Caco-2 (cell line): ENCODE results near the gene LRRTM1. TPM values are rescaled to one million over a fixed set of nuclear protein-coding genes. Genes with fewer than 3 reads are reported as not detected.

Experiments
- BruUV-seq: library from RNA; stranded (reverse); fragments of 400-500 nt; replicated peaks from 2 replicates; lab custom pipeline; 2021; lab: Mats Ljungman, UMichigan
- CTCF ChIA-PET: fragments of 300-600 bp; sonication (Branson Sonifier 250); formaldehyde crosslinking; loops from one replicate; lab custom pipeline; 2022; ENCODE audit warnings: antibody characterized with exemption; lab: Charles Lee
- POLR2A ChIA-PET: fragments of 300-600 bp; sonication (Branson Sonifier 250); formaldehyde crosslinking; loops from one replicate; lab custom pipeline; 2022; ENCODE audit warnings: antibody characterized with exemption; lab: Charles Lee
- DNase-seq, 2 experiments: peaks; one replicate each; pipeline versions ENCODE4 v3.0.0 to v3.0.0-alpha.2; 2020 to 2022
- H3K27me3 ChIP-seq: replicated peaks from 2 replicates; pipeline ENCODE4 v1.6.0; 2011; ENCODE audit warnings: low read length; ENCODE audit not compliant: control insufficient read depth, insufficient read depth
- H3K36me3 ChIP-seq: 2 replicates; pipeline ENCODE4 v1.5.1; 2011; ENCODE audit warnings: low read length; ENCODE audit not compliant: control insufficient read depth, insufficient read depth
- H3K4me1 ChIP-seq: fragments of 250-450 bp; sonication (Bioruptor Pico); 2 replicates; pipeline ENCODE4 v1.5.1; 2020; ENCODE audit warnings: mild to moderate bottlenecking
- H3K4me3 ChIP-seq: 2 replicates; pipeline ENCODE4 v1.5.1; 2011; ENCODE audit warnings: low read depth, mild to moderate bottlenecking, control low read depth, low read length
- H3K9me3 ChIP-seq: fragments of 250-450 bp; sonication (Bioruptor Pico); 2 replicates; pipeline ENCODE4 v1.5.1; 2020; ENCODE audit warnings: mild to moderate bottlenecking, moderate library complexity
- H3K27ac Mint-ChIP-seq: one replicate; pipeline ENCODE4 v1.8.0; 2022; ENCODE audit warnings: mixed read lengths; ENCODE audit not compliant: unreplicated experiment
- H3K27me3 Mint-ChIP-seq: one replicate; pipeline ENCODE4 v1.8.0; 2022; ENCODE audit warnings: mixed read lengths; ENCODE audit not compliant: insufficient read depth, unreplicated experiment
- H3K36me3 Mint-ChIP-seq: one replicate; pipeline ENCODE4 v1.8.0; 2022; ENCODE audit warnings: mild to moderate bottlenecking, mixed read lengths; ENCODE audit not compliant: insufficient read depth, unreplicated experiment
- H3K4me1 Mint-ChIP-seq: one replicate; pipeline ENCODE4 v1.8.0; 2022; ENCODE audit warnings: low read depth, mixed read lengths; ENCODE audit not compliant: unreplicated experiment
- H3K4me3 Mint-ChIP-seq: one replicate; pipeline ENCODE4 v1.8.0; 2022; ENCODE audit warnings: mild to moderate bottlenecking, moderate library complexity, mixed read lengths; ENCODE audit not compliant: unreplicated experiment
- H3K9me3 Mint-ChIP-seq: one replicate; pipeline ENCODE4 v1.8.0; 2022; ENCODE audit warnings: mixed read lengths; ENCODE audit not compliant: unreplicated experiment
- intact Hi-C: fragments of 100-400 bp; cut with micrococcal nuclease; formaldehyde crosslinking; loops from one replicate; pipeline ENCODE4 v1.10.0; 2022; ENCODE audit not compliant: unreplicated experiment
- total RNA-seq: library from RNA; stranded (reverse); gene quantifications from 2 replicates; pipeline ENCODE4 v1.2.3, GENCODE V29; 2022
- TF ChIP-seq, protein P1 (sequence below), 2 experiments: fragments of 200-600 bp in 1 of 2; IDR thresholded peaks; 1 replicate in 1 of 2; 2 replicates in 1 of 2; pipeline versions ENCODE4 v1.5.1 to v1.8.0; 2011 to 2022; ENCODE audit warnings: antibody characterized with exemption in 1 of 2, control low read depth in 1 of 2, inconsistent platforms in 1 of 2, low read depth in 1 of 2, low read length in 1 of 2, mild to moderate bottlenecking in 1 of 2, moderate library complexity in 1 of 2; ENCODE audit not compliant: insufficient read depth in 1 of 2, severe bottlenecking in 1 of 2, unreplicated experiment in 1 of 2

Gene LRRTM1
- total RNA-seq, 1 experiment from 2014 or later = not detected

DNA sequence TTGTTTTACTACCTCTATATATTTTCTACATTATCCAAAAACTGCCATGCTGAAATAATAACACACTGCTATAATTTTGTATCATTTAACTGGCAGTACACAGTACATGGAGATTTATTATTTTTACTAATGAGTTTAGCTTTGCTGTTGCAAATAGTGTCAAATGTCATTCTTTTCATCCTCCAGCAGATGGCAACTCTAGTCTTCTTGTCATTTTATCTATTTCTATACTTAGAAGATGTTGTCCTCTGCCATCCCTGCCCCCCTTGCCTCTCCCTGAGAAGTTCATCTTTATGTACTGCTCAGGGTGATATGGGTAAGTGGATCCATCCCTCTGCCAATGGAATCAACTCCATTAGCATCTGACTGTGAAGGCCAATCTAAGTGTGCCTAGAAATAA, 21.7 kb upstream of the LRRTM1 start:
- Histone ChIP-seq H3K4me1 (no peaks in the 10 kb centered on the region), H3K4me3 (no peak overlapping the region), H3K36me3 (no peaks in the 10 kb centered on the region; the same call in 1 of the 2 replicates), H3K27me3 (no peaks in the 10 kb centered on the region), H3K9me3 (no peaks in the 10 kb centered on the region)
- Mint-ChIP-seq H3K36me3 (no peaks in the 10 kb centered on the region), H3K4me1 (no peaks in the 10 kb centered on the region), H3K4me3 (no peak overlapping the region), H3K9me3 (no peaks in the 10 kb centered on the region), H3K27me3 (peaks cover 1% of the 10 kb centered on the region), H3K27ac (no peak overlapping the region)
- intact Hi-C loops = loop anchor here (1.0 kb wide), 1 partner anchor 173 kb away; no protein-coding TSS in a partner anchor
- BruUV-seq = no TSS peak
- TF ChIP-seq, protein P1, sequence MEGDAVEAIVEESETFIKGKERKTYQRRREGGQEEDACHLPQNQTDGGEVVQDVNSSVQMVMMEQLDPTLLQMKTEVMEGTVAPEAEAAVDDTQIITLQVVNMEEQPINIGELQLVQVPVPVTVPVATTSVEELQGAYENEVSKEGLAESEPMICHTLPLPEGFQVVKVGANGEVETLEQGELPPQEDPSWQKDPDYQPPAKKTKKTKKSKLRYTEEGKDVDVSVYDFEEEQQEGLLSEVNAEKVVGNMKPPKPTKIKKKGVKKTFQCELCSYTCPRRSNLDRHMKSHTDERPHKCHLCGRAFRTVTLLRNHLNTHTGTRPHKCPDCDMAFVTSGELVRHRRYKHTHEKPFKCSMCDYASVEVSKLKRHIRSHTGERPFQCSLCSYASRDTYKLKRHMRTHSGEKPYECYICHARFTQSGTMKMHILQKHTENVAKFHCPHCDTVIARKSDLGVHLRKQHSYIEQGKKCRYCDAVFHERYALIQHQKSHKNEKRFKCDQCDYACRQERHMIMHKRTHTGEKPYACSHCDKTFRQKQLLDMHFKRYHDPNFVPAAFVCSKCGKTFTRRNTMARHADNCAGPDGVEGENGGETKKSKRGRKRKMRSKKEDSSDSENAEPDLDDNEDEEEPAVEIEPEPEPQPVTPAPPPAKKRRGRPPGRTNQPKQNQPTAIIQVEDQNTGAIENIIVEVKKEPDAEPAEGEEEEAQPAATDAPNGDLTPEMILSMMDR (IDR thresholded peaks at IDR 0.05; ENCODE audit: insufficient read depth in 1 of 2, low read depth in 1 of 2, low read length in 1 of 2, severe bottlenecking in 1 of 2, unreplicated experiment in 1 of 2) = peak; percentile 20 to 38
- POLR2A ChIA-PET = no interaction called here
- CTCF ChIA-PET = interaction anchor here (0.6 to 1.2 kb wide), 3 partner anchors 173 to 959 kb away, joined by 3 to 11 read pairs (median 3); no protein-coding TSS in a partner anchor
- peak in 1 of 2 experiments; percentile 3 for DNase-seq

DNA sequence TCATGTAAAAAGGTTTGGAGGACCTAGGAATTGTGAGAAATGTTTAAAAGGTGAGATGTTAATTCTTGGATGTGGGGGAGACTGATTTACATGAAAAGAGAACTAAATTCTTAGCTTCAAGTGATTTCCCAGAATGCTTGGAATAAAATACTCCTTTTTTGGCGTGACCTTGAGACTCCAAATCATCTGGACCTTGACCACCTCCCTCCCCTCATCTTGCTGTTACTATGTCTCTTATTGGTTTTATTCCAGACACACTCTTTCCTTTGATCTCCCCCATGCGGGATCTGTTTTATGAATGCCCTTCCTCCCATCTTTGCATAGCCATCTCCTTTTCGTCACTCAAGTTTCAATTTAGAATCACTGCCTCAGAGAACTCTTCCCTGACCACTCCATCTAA, 20.0 kb upstream of the LRRTM1 start:
- no peaks in the 10 kb centered on the region for H3K4me1 ChIP-seq
- CTCF ChIA-PET = interaction anchor here (1.9 kb wide), 1 partner anchor 175 kb away, joined by 4 read pairs; no protein-coding TSS in a partner anchor
- intact Hi-C loops = no loop called here
- peaks cover 2% of the 10 kb centered on the region for H3K27me3 Mint-ChIP-seq
- no peaks in the 10 kb centered on the region; the same call in 1 of the 2 replicates for H3K36me3 ChIP-seq
- no peak overlapping the region for H3K4me3 Mint-ChIP-seq
- POLR2A ChIA-PET = no interaction called here
- H3K27ac Mint-ChIP-seq = no peak overlapping the region
- H3K27me3 ChIP-seq = no peaks in the 10 kb centered on the region
- H3K36me3 Mint-ChIP-seq = no peaks in the 10 kb centered on the region
- no peaks in the 10 kb centered on the region for H3K4me1 Mint-ChIP-seq
- TF ChIP-seq, protein P1 (IDR thresholded peaks at IDR 0.05; ENCODE audit: insufficient read depth in 1 of 2, low read depth in 1 of 2, low read length in 1 of 2, severe bottlenecking in 1 of 2, unreplicated experiment in 1 of 2) = no peak
- DNase-seq = no peak
- H3K4me3 ChIP-seq = no peak overlapping the region
- no peaks in the 10 kb centered on the region for H3K9me3 Mint-ChIP-seq
- H3K9me3 ChIP-seq = no peaks in the 10 kb centered on the region
- no TSS peak for BruUV-seq

DNA sequence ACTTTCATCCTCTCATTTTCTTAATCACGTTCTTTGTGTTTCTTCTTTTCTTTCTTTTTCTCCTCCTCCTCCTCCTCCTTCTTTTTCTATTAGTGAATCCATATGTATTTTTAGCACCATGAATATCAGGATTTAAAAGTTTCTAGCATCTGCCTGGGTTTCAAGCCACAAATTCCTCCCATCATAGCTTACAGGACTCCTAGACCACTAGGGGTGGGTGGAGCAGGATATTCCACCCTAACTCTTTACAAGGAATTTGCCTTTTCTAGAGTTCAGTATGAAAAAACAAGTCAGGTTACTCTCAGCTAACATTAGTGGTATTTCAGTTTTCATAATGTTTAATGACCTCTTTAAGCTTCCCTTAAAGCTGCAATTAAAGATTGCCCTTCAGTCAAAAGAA, 19.1 kb upstream of the LRRTM1 start:
- no peak overlapping the region for H3K4me3 ChIP-seq
- H3K4me1 Mint-ChIP-seq = no peaks in the 10 kb centered on the region
- TF ChIP-seq, protein P1 (IDR thresholded peaks at IDR 0.05; ENCODE audit: insufficient read depth in 1 of 2, low read depth in 1 of 2, low read length in 1 of 2, severe bottlenecking in 1 of 2, unreplicated experiment in 1 of 2) = no peak
- no TSS peak for BruUV-seq
- DNase-seq = no peak
- intact Hi-C loops = no loop called here
- no peaks in the 10 kb centered on the region for H3K36me3 ChIP-seq
- H3K9me3 ChIP-seq = no peaks in the 10 kb centered on the region
- H3K4me1 ChIP-seq = no peaks in the 10 kb centered on the region
- H3K27me3 ChIP-seq = no peaks in the 10 kb centered on the region
- ChIA-PET CTCF (interaction anchor here (1.0 to 1.9 kb wide), 2 partner anchors 175 to 178 kb away, joined by 3 to 4 read pairs; no protein-coding TSS in a partner anchor), POLR2A (no interaction called here)
- no peak overlapping the region for H3K27ac Mint-ChIP-seq
- H3K9me3 Mint-ChIP-seq = no peaks in the 10 kb centered on the region
- no peak overlapping the region for H3K4me3 Mint-ChIP-seq
- H3K36me3 Mint-ChIP-seq = no peaks in the 10 kb centered on the region
- peaks cover 2% of the 10 kb centered on the region for H3K27me3 Mint-ChIP-seq
